ENCODE data around the gene GK2.

GK2 gene

GRCh38 chr4:79390890-79391289 is 17.1 kb downstream of the GK2 start:
- no peak overlapping the region for H3K4me3 ChIP-seq (ENCODE audit: low read depth, low read length)
- TF ChIP-seq MYC (IDR thresholded peaks at IDR 0.05; ENCODE audit: low read depth, low read length) = no peak
- TF ChIP-seq POLR2A (IDR thresholded peaks at IDR 0.05; ENCODE audit: extremely low read depth, insufficient read length) = no peak
- no peak for TF ChIP-seq MAX (IDR thresholded peaks at IDR 0.05; ENCODE audit: low read depth, low read length)
- TF ChIP-seq CTCF (IDR thresholded peaks at IDR 0.05; ENCODE audit: low read depth, low read length) = no peak
- DNase-seq (ENCODE audit: low read depth) = no peak

GRCh38 chr4:79385641-79386040 is 22.4 kb downstream of the GK2 start:
- H3K4me3 ChIP-seq (ENCODE audit: low read depth, low read length) = no peak overlapping the region
- TF ChIP-seq MAX (IDR thresholded peaks at IDR 0.05; ENCODE audit: low read depth, low read length) (no peak), CTCF (IDR thresholded peaks at IDR 0.05; ENCODE audit: low read depth, low read length) (no peak), MYC (IDR thresholded peaks at IDR 0.05; ENCODE audit: low read depth, low read length) (no peak), POLR2A (IDR thresholded peaks at IDR 0.05; ENCODE audit: extremely low read depth, insufficient read length) (no peak)
- no peak for DNase-seq (ENCODE audit: low read depth)

DNA sequence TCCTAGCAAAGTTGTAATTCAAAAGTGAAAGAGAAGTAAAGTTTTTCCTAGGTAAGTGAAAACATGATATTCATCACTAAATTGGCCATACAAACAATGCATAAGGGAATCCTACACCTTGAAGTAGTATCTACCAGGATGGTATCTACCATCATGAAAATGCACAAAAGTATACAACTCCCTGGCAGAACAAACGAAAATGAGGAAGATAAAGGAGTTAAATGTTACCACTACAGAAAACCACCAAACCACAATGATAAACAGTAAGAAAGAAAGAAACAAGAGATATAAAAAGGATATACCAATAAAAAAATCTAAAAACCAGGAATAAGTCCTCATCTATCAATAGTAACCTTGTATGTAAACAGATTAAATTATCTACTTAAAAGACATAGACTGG is 26.9 kb downstream of the GK2 start:
- no peak for TF ChIP-seq MYC (IDR thresholded peaks at IDR 0.05; ENCODE audit: low read depth, low read length)
- TF ChIP-seq MAX (IDR thresholded peaks at IDR 0.05; ENCODE audit: low read depth, low read length) = no peak
- no peak for TF ChIP-seq POLR2A (IDR thresholded peaks at IDR 0.05; ENCODE audit: extremely low read depth, insufficient read length)
- no peak for TF ChIP-seq CTCF (IDR thresholded peaks at IDR 0.05; ENCODE audit: low read depth, low read length)
- no peak overlapping the region for H3K4me3 ChIP-seq (ENCODE audit: low read depth, low read length)
- DNase-seq (ENCODE audit: low read depth) = peak; percentile 41

- no peak for DNase-seq (ENCODE audit: low read depth)
- no peak for TF ChIP-seq CTCF (IDR thresholded peaks at IDR 0.05; ENCODE audit: low read depth, low read length)
- TF ChIP-seq MYC (IDR thresholded peaks at IDR 0.05; ENCODE audit: low read depth, low read length) = no peak
- no peak for TF ChIP-seq MAX (IDR thresholded peaks at IDR 0.05; ENCODE audit: low read depth, low read length)
- TF ChIP-seq POLR2A (IDR thresholded peaks at IDR 0.05; ENCODE audit: extremely low read depth, insufficient read length) = no peak
- no peak overlapping the region for H3K4me3 ChIP-seq (ENCODE audit: low read depth, low read length)
These were observed 38.0 kb downstream of the GK2 start for GRCh38 chr4:79370026-79370425.

DNA sequence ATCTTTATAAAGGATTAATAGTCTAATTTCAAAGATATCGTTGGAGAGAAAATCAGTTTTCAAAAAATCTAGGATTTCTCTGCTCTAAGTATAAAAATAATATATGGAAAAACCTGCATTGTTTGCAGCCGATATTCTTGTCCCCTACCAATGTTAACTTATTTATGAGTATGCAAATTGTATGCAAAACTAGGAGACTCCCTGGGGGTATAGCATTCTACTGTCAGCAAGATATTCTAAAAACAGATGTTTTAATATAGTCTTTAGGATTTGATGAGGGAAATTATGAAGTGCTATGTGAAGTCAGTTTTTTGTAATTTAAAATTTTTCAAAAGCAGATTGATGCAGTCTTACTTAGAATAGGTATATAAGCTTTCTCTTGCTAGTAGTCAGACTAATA is 40.9 kb downstream of the GK2 start:
- no peak for DNase-seq (ENCODE audit: low read depth)
- H3K4me3 ChIP-seq (ENCODE audit: low read depth, low read length) = no peak overlapping the region
- TF ChIP-seq CTCF (IDR thresholded peaks at IDR 0.05; ENCODE audit: low read depth, low read length) (no peak), MYC (IDR thresholded peaks at IDR 0.05; ENCODE audit: low read depth, low read length) (no peak), POLR2A (IDR thresholded peaks at IDR 0.05; ENCODE audit: extremely low read depth, insufficient read length) (no peak), MAX (IDR thresholded peaks at IDR 0.05; ENCODE audit: low read depth, low read length) (no peak)

DNA sequence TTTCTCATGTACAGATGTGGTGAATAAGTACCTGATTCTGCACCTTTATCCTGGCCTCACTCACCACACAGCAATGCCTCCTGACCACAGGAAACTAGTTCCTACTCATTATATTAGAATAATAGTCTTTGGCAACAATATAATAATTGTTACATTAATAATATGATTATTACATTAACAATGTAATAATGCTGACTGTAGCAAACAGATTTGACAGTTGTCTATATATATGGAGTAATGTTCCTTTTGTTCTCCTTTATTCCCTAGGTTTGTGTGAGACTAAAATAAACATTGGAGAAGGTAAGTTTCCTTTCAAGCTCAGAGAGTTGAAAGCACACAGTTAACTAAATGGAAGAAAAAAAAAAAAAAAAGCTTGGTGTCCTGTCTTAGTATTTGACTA is 41.6 kb downstream of the GK2 start:
- no peak for DNase-seq (ENCODE audit: low read depth)
- no peak overlapping the region for H3K4me3 ChIP-seq (ENCODE audit: low read depth, low read length)
- TF ChIP-seq MYC (IDR thresholded peaks at IDR 0.05; ENCODE audit: low read depth, low read length) = no peak
- no peak for TF ChIP-seq MAX (IDR thresholded peaks at IDR 0.05; ENCODE audit: low read depth, low read length)
- no peak for TF ChIP-seq CTCF (IDR thresholded peaks at IDR 0.05; ENCODE audit: low read depth, low read length)
- TF ChIP-seq POLR2A (IDR thresholded peaks at IDR 0.05; ENCODE audit: extremely low read depth, insufficient read length) = no peak
